Skin epidermis (tissue), 12 donors: ENCODE data around the gene DNAJB11.
"Not testable (repeated sequence)": the region's sequence is repeated elsewhere in the genome, so short reads cannot be mapped to it uniquely, and the experiment has no call there.

Experiments
- H3K27ac ChIP-seq, 21 experiments: fragments of 200-600 bp; sonication (generic) in 11 of 21; one replicate each; pipeline ENCODE4 v1.5.0; 2020; ENCODE audit warnings: mild to moderate bottlenecking in 3 of 21, inconsistent platforms in 2 of 21, moderate library complexity in 2 of 21
- H3K4me3 ChIP-seq, 7 experiments: fragments of 200-600 bp; sonication (generic) in 2 of 7; one replicate each; pipeline ENCODE4 v1.5.0; 2020; ENCODE audit warnings: inconsistent platforms in 2 of 7, mild to moderate bottlenecking in 2 of 7, moderate library complexity in 1 of 7

Gene DNAJB11

DNA sequence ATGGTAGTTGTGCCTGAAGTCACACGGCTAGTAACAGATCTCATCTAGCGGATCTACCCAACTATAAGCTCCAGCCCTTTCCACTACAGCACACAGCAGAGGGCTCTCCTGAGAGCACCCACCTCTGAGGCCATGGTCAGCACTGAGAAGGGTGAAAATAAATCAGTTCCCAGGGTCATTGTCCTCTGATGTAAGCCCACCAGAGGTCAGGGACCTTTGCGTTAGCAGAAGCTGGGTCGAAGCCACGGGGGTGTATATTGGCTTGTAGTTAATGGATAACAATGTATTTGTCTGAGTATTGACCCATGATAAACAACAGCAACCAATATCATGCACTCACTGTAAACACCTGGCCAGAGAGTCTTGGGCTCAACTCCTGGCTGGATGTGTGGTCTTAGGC lies 63.7 kb downstream of the DNAJB11 start:
- H3K4me3 ChIP-seq, H3K27ac ChIP-seq: not testable (repeated sequence)
